ENCODE results near the gene STK39. TPM values are rescaled to one million over a fixed set of nuclear protein-coding genes. Genes with fewer than 3 reads are reported as not detected.

The STK39 gene
- total RNA-seq, 1 donor from 2014 or later, result 14.3 TPM

DNA sequence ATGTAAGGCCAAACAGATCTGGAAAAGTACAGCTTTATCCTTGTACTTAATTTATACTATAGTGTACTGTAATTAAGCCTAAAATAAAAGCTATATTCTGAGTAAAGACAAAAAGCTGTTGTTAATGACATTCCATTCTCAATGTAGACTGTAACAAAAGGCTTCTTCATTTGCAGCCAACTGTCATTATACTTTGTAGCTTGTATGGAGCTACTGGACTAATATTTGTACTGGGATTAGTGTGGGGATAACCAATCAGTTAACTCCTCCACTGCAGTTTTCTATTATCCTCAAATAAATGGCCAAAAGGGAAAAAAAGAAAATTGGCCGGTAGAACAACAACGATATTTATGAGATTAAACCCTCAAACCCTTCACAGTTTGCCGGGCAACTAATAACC is 66.5 kb downstream of the STK39 start:
- H3K27ac Mint-ChIP-seq (ENCODE audit: unreplicated experiment), result no peak overlapping the region
- peaks cover 5% of the 10 kb centered on the region for H3K4me1 Mint-ChIP-seq (ENCODE audit: unreplicated experiment)
- TF ChIP-seq, protein P1, sequence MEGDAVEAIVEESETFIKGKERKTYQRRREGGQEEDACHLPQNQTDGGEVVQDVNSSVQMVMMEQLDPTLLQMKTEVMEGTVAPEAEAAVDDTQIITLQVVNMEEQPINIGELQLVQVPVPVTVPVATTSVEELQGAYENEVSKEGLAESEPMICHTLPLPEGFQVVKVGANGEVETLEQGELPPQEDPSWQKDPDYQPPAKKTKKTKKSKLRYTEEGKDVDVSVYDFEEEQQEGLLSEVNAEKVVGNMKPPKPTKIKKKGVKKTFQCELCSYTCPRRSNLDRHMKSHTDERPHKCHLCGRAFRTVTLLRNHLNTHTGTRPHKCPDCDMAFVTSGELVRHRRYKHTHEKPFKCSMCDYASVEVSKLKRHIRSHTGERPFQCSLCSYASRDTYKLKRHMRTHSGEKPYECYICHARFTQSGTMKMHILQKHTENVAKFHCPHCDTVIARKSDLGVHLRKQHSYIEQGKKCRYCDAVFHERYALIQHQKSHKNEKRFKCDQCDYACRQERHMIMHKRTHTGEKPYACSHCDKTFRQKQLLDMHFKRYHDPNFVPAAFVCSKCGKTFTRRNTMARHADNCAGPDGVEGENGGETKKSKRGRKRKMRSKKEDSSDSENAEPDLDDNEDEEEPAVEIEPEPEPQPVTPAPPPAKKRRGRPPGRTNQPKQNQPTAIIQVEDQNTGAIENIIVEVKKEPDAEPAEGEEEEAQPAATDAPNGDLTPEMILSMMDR (IDR thresholded peaks at IDR 0.05; ENCODE audit: unreplicated experiment), result no peak
- no peaks in the 10 kb centered on the region for H3K36me3 Mint-ChIP-seq (ENCODE audit: low read depth, unreplicated experiment)
- no peak for DNase-seq (ENCODE audit: low spot score)
- H3K27me3 Mint-ChIP-seq (ENCODE audit: unreplicated experiment), result peaks cover 1% of the 10 kb centered on the region
- H3K9me3 Mint-ChIP-seq (ENCODE audit: unreplicated experiment), result no peaks in the 10 kb centered on the region
- H3K4me3 Mint-ChIP-seq (ENCODE audit: unreplicated experiment), result no peak overlapping the region

- H3K4me1 Mint-ChIP-seq (ENCODE audit: unreplicated experiment), result peaks cover 3% of the 10 kb centered on the region
- peaks cover 1% of the 10 kb centered on the region for H3K27me3 Mint-ChIP-seq (ENCODE audit: unreplicated experiment)
- no peak overlapping the region for H3K27ac Mint-ChIP-seq (ENCODE audit: unreplicated experiment)
- no peaks in the 10 kb centered on the region for H3K36me3 Mint-ChIP-seq (ENCODE audit: low read depth, unreplicated experiment)
- TF ChIP-seq, protein P1 (IDR thresholded peaks at IDR 0.05; ENCODE audit: unreplicated experiment), result no peak
- H3K4me3 Mint-ChIP-seq (ENCODE audit: unreplicated experiment), result no peak overlapping the region
- H3K9me3 Mint-ChIP-seq (ENCODE audit: unreplicated experiment), result no peaks in the 10 kb centered on the region
- DNase-seq (ENCODE audit: low spot score), result no peak
Observed at GRCh38 chr2:168180483-168180882, 66.9 kb downstream of the STK39 start.

GRCh38 chr2:168179592-168179991 is 67.8 kb downstream of the STK39 start:
- H3K27me3 Mint-ChIP-seq (ENCODE audit: unreplicated experiment), result peaks cover 1% of the 10 kb centered on the region
- no peaks in the 10 kb centered on the region for H3K9me3 Mint-ChIP-seq (ENCODE audit: unreplicated experiment)
- TF ChIP-seq, protein P1 (IDR thresholded peaks at IDR 0.05; ENCODE audit: unreplicated experiment), result no peak
- H3K4me1 Mint-ChIP-seq (ENCODE audit: unreplicated experiment), result no peaks in the 10 kb centered on the region
- DNase-seq (ENCODE audit: low spot score), result no peak
- H3K4me3 Mint-ChIP-seq (ENCODE audit: unreplicated experiment), result no peak overlapping the region
- no peak overlapping the region for H3K27ac Mint-ChIP-seq (ENCODE audit: unreplicated experiment)
- H3K36me3 Mint-ChIP-seq (ENCODE audit: low read depth, unreplicated experiment), result no peaks in the 10 kb centered on the region

DNA sequence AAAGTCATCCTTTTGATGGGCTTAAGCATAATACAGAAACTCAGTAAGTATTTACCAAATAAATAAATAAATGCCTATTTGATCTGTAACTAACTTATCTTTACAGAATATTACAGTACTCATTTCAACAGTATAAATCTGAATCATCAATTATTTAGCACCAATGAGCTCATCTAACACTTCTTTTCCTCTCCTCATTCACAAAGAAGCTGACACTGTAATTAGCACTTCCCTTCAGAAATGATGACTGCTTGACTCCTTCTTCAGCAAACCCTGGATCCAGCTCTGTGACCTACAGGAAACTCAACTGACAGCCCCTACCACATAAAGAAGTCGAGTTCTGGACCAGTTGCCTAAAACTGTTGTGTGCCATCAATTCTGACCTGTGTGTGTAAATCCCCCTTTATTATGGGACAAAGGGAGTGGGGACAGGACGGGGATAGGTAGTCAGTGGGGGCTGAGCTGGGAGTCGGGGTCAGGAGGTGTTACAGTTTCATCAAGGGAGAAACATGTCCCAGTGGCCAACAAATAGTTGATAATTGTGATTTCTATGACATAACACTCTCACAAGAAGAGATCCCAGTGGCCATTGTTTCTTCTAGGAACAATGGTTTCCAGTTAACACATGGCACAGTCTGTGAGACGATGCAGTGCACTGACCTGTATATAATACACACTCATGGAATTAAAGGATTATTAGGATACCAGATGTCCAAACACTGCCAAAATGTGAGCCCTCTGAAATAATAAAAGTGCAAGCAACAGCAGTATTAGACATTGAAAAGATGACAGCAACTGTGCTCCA is 68.7 kb downstream of the STK39 start:
- H3K9me3 Mint-ChIP-seq (ENCODE audit: unreplicated experiment), result no peaks in the 10 kb centered on the region
- H3K27me3 Mint-ChIP-seq (ENCODE audit: unreplicated experiment), result peaks cover 1% of the 10 kb centered on the region
- H3K27ac Mint-ChIP-seq (ENCODE audit: unreplicated experiment), result no peak overlapping the region
- H3K4me1 Mint-ChIP-seq (ENCODE audit: unreplicated experiment), result no peaks in the 10 kb centered on the region
- no peak for DNase-seq (ENCODE audit: low spot score)
- H3K36me3 Mint-ChIP-seq (ENCODE audit: low read depth, unreplicated experiment), result no peaks in the 10 kb centered on the region
- TF ChIP-seq, protein P1 (IDR thresholded peaks at IDR 0.05; ENCODE audit: unreplicated experiment), result no peak
- H3K4me3 Mint-ChIP-seq (ENCODE audit: unreplicated experiment), result no peak overlapping the region

GRCh38 chr2:168176402-168176801 is 71.0 kb downstream of the STK39 start:
- no peaks in the 10 kb centered on the region for H3K4me1 Mint-ChIP-seq (ENCODE audit: unreplicated experiment)
- H3K4me3 Mint-ChIP-seq (ENCODE audit: unreplicated experiment), result no peak overlapping the region
- TF ChIP-seq, protein P1 (IDR thresholded peaks at IDR 0.05; ENCODE audit: unreplicated experiment), result no peak
- no peak for DNase-seq (ENCODE audit: low spot score)
- H3K27ac Mint-ChIP-seq (ENCODE audit: unreplicated experiment), result no peak overlapping the region
- H3K9me3 Mint-ChIP-seq (ENCODE audit: unreplicated experiment), result no peaks in the 10 kb centered on the region
- H3K27me3 Mint-ChIP-seq (ENCODE audit: unreplicated experiment), result peaks cover 1% of the 10 kb centered on the region
- no peaks in the 10 kb centered on the region for H3K36me3 Mint-ChIP-seq (ENCODE audit: low read depth, unreplicated experiment)
